ENCODE measurements around the gene CC2D2B.
"Not testable (repeated sequence)": the region's sequence is repeated elsewhere in the genome, so short reads cannot be mapped to it uniquely, and the experiment has no call there.

CC2D2B gene

DNA sequence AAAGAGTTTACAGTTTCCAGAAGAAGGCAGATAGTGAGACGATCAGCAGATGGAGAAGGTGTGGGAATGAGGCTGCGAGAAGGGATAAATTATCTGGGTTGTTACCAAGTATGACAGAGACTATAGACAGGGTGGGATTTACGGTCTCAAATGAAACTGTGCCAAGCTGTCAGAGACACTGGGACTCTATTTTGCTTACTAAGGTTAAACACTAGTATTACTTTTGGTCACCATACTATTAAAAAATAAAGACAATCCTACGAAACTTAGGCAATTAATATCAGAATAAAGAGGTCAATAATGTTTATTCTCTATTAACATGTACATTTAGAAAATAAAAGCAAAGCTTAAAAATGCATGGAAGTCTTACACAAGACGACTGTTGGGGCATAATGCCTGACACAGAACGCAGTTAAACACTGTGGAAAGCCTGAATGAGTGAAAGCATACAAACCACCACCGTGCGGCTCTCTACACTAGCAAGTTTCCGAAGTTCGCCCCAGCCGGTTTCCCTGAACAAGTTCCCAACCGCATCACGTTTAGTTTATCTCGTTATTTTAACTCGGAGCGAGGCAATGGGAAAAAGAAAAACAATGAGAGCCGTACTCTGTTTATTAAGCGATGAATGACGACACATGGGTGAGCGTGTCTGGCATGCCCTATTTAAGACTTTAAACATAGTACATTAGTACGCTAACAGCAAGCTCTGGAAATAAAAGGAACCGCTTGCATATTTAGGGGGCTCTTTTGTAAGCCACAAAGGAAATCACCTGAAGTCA, 909 bp upstream of the CC2D2B start:
- peak in 1 of 4 experiments; percentile 1 for DNase-seq

- DNase-seq, result no peak
Measured at GRCh38 chr10:95908450-95908849, 675 bp downstream of the CC2D2B start.

- DNase-seq, result no peak
Measured at GRCh38 chr10:95909561-95909960, 1.8 kb downstream of the CC2D2B start.

DNA sequence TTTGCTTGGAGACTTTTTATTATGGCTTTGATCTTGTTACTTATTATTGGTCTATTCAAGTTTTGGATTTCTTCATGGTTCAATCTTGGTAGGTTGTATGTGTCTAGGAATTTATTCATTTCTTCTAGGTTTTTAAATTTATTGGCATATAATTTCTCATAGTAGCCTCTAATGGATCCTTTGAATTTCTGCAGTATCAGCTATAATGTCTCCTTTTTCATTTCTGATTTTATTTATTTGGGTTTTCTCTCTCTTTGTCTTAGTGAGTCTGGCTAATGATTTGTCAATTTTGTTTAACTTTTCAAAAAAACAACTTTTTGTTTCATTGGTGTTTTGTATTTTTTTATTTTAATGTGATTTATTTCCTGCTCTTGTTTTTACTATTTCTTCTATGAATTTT, 8.3 kb downstream of the CC2D2B start:
- DNase-seq, result not testable (repeated sequence)

GRCh38 chr10:95920798-95921426, 13.1 kb downstream of the CC2D2B start:
- no peak for DNase-seq

- no peak for DNase-seq
Measured at GRCh38 chr10:95925033-95925432, 17.3 kb downstream of the CC2D2B start.

DNA sequence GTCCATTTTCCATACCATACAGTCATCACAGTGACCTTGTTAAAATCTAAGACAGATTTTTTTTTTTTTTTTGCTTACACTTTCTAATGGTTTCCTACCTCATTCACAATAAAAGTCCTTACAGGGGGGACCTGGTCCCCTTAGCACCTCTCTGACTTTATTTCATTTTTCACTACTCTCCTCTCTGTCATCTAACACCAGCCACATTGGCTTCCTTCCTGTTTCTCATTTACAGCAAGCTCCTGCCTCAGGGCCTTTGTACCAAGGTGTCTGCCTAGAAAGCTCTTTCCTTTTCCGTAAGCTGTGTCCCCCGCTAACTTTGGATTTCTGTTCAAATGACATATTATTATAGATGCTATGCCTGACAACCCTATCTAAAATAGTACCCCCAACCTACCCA, 27.7 kb downstream of the CC2D2B start:
- DNase-seq, result no peak

DNA sequence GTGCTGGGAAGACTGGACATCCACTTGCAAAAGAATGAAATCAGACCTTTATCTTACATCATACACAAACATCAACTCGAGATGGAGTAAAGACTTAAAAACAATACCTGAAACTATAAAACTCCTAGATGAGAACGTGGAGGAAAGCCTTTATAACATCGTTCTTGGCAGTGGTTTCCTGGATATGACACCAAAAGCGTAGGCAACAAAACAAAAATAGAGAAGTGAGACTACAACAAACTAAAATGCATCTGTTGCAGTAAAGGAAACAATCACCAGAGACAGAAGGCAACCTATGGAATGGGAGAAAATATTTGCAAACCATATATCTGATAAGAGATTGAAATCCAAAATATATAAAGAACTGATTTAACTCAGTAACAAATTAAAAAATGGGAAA, 33.3 kb downstream of the CC2D2B start:
- DNase-seq, result no peak

DNA sequence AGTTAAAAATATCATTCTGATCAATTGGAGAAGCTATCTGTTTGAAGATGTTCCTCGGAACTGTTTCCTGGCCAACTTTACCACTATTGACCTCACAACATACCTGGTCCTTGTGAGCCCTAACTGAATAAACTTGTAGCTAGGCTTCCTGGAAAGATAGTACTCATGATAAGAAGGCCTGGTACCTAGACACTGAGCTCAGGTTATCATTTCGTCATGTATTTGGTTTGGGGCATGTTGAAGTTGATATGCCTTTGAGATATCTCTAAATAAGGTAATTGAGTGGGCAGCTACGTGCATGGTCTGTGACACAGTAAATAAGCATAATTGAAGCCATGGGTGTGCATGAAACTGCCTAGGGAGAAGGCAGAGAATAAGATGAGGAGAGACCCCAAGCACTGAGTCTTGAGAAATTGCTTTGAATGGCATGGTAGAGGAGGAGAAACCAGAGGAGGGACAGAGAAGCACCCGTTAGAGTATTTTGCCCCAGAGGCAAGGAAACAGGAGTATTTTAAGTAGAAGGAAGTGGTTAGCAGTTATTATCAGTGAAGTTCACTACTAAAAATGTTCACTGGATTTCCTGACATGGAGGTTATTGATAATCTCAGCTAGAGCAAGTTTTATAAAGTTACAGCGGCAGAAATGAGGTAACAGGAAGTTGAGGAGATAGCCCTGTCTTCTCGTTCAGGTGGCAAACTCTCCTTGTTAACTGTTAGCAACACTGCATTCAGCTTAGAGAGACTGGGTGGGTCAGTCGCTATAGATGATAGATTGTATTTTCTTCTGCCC, 55.6 kb downstream of the CC2D2B start:
- no peak for DNase-seq

DNA sequence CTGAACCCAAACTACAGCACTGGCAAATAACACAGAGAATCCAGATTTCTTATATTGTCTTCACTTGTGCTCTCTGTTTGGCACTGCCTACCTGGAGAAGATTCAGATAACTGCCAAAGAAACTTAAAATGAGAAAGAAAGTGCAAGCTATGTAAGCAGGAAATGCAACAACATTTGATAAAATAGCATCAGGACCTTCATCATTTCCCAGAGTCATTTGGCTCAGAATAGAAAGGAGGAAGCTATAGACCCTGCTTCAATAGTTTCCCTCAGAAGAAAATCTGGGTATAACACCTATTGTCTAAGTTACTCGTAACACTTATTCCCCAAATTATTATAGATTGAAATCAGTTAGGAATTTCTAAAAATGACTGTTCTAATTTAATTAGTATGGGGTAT, 56.2 kb downstream of the CC2D2B start:
- no peak for DNase-seq

DNA sequence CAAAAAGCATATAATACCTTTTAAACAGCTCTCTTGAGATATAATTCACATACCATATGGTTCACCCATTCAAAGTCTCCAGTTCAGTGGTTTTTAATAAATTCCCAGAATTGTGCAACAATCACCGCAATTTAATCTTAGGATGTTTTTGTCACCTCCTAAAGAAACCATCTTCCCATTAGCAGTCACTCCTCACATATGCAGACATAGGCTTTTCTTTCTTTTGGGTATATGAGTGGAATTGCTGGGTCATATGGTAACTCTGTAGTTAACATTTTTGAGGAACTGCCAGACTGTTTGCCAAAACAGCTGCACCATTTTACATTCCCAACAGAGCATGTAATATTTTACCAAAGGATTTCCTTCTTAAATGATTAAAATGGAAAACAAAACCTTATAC, 57.0 kb downstream of the CC2D2B start:
- DNase-seq, result no peak

GRCh38 chr10:95976362-95977229, 68.8 kb downstream of the CC2D2B start:
- DNase-seq, result no peak

DNA sequence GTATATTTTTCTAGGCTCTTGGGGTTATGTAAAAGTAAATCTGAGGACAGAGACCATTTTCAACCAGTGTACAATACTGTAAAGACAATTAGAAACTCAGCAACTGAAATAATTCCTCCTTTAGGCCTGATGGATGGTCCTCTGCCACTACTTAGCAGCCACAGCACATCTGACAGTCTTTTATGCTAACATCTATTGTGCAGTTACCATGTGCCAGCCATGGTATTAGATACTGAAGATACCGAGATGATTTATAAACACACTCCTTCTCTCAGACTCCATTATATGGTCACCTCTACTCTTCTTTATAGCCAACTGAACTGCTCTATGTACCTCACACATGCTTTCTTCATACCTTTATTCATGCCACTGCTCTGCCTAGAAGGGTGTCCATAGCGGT, 74.4 kb downstream of the CC2D2B start:
- DNase-seq, result no peak

DNA sequence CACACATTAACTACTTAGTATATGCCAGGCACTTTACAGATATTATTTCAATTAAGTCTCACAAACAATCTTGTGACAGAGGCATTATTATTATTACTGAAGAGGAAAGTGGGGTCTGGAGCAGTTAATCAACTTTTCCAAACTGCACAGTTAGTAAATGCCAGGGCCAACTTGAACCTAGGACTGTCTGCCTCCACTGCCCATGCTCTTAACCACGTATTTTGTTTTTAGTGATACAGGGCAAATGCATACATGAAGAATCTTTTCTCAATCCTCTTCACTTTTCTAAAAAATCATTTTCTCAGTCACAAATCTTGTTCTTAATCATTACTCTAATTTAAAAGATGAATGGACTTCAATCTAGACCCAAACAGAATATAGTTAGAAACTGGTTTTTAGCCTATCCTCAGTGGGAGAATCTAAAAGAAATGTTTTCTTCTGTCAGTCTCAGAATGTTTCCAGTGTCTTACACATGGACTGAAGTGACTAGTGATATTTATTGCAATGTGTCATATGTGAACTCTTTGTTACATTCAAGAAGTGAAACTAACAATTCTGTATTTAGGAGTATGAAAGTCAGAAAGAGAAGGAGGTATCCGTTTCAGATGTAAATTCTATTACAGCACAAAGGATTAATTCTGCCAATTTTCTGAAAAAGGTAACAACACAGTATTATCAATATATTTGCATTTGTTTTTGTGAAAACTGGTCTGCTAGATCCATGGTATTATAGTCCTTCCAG, 80.1 kb downstream of the CC2D2B start:
- no peak for DNase-seq

DNA sequence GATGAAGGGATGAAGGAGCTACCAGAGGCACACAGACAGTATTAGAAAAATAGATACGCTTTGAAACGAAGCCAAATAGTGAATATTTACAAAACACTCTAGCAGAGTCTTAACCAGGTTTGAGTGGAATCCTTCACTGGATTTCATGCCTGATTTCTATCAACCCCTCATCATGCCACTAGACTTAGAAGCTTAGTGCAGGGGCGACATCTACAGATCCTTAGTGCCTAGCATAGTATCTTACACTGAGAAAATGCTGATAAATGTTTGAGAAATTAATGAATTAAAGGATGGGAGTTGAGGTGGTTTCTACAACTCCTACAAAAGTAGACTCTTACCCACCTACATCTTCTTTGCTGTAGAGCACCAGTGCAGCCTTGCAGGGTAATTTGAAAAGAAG, 80.9 kb downstream of the CC2D2B start:
- no peak for DNase-seq

GRCh38 chr10:95994376-95994775, 86.6 kb downstream of the CC2D2B start:
- DNase-seq, result not testable (repeated sequence)

DNA sequence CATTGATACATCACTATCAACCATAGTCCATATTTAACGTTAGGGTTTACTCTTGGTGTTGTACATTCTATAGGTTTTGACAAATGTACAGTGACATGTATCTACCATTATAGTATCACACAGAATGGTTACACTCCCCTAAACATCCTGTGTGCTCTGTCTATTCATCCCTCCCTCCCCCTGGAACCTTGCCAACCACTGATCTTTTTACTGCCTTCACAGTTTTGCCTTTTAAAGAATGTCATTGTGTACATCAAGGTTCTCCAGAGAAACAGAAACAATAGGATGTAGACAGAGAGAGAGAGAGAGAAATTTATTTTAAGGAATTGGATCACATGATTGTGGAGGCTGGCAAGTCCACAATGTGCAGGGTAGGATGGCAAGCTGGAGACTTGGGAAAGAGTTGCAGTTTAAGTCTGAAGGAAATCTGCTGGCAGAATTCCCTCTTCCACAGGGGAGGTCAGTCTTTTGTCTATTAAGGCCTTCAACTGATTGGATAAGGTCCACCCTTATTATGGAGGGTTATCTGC, 90.5 kb downstream of the CC2D2B start:
- no peak for DNase-seq

DNA sequence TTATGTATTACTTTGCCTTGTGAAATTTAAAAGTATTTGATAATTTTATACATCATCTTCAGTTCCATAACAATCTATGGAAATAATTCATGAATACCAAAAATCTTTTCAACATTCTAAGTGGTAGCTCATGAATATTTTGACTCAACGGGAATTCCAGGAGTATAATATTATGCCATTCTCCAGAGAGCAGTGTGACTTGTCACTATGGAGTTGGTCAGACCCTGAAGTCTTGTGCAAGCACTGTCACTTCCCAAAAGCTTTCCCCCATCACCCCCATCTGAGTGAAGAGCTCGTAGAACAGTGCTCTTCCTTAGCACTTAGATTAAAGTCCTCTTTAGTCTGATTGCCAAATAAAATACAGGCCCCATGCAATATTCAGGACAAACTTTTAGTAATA, 106.2 kb downstream of the CC2D2B start:
- no peak for DNase-seq

DNA sequence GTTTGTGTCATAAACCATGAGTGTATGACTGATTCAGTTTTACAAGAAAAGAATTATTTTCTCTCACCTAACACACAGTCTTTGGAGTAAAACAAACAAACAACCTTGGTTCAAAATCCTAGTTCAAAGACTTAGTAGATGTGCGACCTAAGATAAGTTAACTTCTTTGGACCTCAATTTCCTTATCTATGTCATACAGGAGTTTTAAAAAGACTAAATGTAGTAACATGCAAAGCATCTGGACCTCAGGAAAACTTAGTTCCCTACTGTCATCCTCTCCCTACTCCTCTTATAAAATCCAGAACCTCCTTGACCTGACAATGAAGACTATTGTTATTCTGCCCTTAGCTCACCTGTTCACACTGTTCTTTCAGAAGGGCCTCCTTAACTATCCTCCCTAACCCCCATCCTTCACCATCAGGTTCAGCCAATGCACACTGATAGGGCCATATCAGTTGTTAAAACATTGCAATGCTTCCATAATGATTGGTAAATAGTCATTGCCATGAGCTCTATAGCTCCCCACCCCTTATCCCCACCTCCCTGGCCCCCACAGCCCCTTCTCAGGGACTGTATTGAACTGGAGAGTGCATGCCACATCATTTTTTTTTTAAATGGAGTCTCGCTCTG, 106.8 kb downstream of the CC2D2B start:
- DNase-seq, result no peak

DNA sequence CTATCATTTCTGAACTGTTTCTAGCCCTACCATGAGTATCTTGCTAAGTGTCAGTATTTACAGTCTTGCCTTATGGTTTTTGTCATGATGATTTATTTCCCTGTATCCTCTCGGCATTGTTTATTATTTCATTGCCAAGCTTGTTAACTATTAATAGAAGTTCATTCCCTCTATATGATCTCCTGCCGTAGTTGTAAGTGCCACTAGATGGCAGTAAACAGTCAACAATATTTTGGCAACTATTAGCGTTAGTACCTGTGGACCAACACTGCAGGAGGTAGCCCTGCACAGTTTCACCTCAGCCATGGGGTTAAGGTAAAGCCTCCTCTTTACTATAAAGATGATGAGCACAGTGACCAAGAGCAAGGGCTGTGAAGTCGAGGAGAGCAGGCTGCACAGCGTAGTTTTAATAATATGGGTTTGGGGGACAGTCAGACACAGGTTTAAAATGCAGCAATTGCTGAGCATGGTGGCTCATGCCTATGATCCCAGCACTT, 109.5 kb downstream of the CC2D2B start:
- no peak for DNase-seq

DNA sequence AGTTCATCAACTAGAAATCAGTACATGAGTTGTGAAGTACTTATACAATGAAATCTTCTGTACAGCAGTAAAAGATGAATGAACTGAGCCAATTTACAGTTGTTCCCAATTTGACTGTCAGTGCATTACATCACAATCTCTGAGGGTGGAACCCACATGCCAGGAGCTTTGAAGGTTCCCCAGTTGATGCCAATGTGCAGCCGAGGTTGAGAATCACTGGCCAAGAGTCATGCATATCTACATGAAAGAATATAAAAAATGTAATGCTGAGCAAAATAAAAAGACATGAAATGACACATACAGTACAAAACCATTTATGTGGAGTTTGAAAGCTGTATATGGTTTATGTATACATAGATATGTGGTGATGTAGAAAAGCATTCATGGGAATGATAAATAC, 113.6 kb downstream of the CC2D2B start:
- no peak for DNase-seq

All from activated naive CD4-positive, alpha-beta T cell (primary cell).